Mucosa of rectum (tissue), 2 donors: ENCODE data around the gene PTRH2.
"Not testable (repeated sequence)": the region's sequence is repeated elsewhere in the genome, so short reads cannot be mapped to it uniquely, and the experiment has no call there.

Experiments
- H3K27ac ChIP-seq, 2 donors: one replicate each; pipeline ENCODE4 v1.7.0; 2013; ENCODE audit warnings: inconsistent platforms in 2 of 2, low read depth in 2 of 2, low read length in 2 of 2
- H3K27me3 ChIP-seq, 2 donors: one replicate each; pipeline ENCODE4 v1.7.0; 2013; ENCODE audit warnings: low read length in 2 of 2; ENCODE audit not compliant: control insufficient read depth in 2 of 2, insufficient read depth in 2 of 2
- H3K36me3 ChIP-seq, 2 donors: one replicate each; pipeline ENCODE4 v1.7.0; 2013; ENCODE audit warnings: low read length in 2 of 2; ENCODE audit not compliant: control insufficient read depth in 2 of 2, insufficient read depth in 2 of 2
- H3K4me1 ChIP-seq, 2 donors: one replicate each; pipeline ENCODE4 v1.7.0; 2013; ENCODE audit warnings: low read length in 2 of 2, mild to moderate bottlenecking in 1 of 2; ENCODE audit not compliant: control insufficient read depth in 2 of 2, insufficient read depth in 2 of 2
- H3K4me3 ChIP-seq, 2 donors: one replicate each; pipeline ENCODE4 v1.7.0; 2013; ENCODE audit warnings: low read length in 2 of 2
- H3K9ac ChIP-seq, 2 donors: one replicate each; pipeline ENCODE4 v1.7.0; 2013; ENCODE audit warnings: low read length in 2 of 2, low read depth in 1 of 2, mild to moderate bottlenecking in 1 of 2
- H3K9me3 ChIP-seq, 2 donors: one replicate each; pipeline ENCODE4 v1.7.0; 2013; ENCODE audit warnings: low read length in 2 of 2; ENCODE audit not compliant: control insufficient read depth in 2 of 2
- donor health status: healthy.
- donor health status: Normal muscosa, but diverticular disease.

Gene PTRH2

GRCh38 chr17:59680314-59680713, 26.9 kb downstream of the PTRH2 start:
- no peak overlapping the region for H3K4me3 ChIP-seq
- no peaks in the 10 kb centered on the region for H3K4me1 ChIP-seq
- no peaks in the 10 kb centered on the region for H3K9me3 ChIP-seq
- H3K36me3 ChIP-seq: peaks cover 82 to 87% of the 10 kb centered on the region in 2 donors
- no peaks in the 10 kb centered on the region for H3K27me3 ChIP-seq
- no peak overlapping the region for H3K27ac ChIP-seq
- H3K9ac ChIP-seq: no peak overlapping the region

GRCh38 chr17:59678918-59679317, 28.3 kb downstream of the PTRH2 start:
- H3K9me3 ChIP-seq: no peaks in the 10 kb centered on the region
- peaks cover 2 to 3% of the 10 kb centered on the region in 2 donors for H3K4me1 ChIP-seq
- H3K9ac ChIP-seq: no peak overlapping the region
- H3K36me3 ChIP-seq: peaks cover 84 to 89% of the 10 kb centered on the region in 2 donors
- H3K27ac ChIP-seq: peak overlapping the region in 1 of 2 donors; percentile 19
- no peaks in the 10 kb centered on the region for H3K27me3 ChIP-seq
- H3K4me3 ChIP-seq: no peak overlapping the region

GRCh38 chr17:59676716-59677115, 30.5 kb downstream of the PTRH2 start:
- Histone ChIP-seq H3K27me3 (no peaks in the 10 kb centered on the region), H3K9me3 (no peaks in the 10 kb centered on the region), H3K4me1 (peaks cover 5 to 7% of the 10 kb centered on the region in 2 donors), H3K4me3 (no peak overlapping the region), H3K9ac (no peak overlapping the region), H3K36me3 (peaks cover 72 to 77% of the 10 kb centered on the region in 2 donors), H3K27ac (no peak overlapping the region)

GRCh38 chr17:59675231-59675630, 32.0 kb downstream of the PTRH2 start:
- no peak overlapping the region for H3K4me3 ChIP-seq
- no peaks in the 10 kb centered on the region for H3K9me3 ChIP-seq
- peaks cover 20 to 22% of the 10 kb centered on the region in 2 donors for H3K4me1 ChIP-seq
- no peak overlapping the region for H3K27ac ChIP-seq
- no peaks in the 10 kb centered on the region for H3K27me3 ChIP-seq
- H3K9ac ChIP-seq: no peak overlapping the region
- peaks cover 60 to 72% of the 10 kb centered on the region in 2 donors for H3K36me3 ChIP-seq

GRCh38 chr17:59671386-59671785, 35.8 kb downstream of the PTRH2 start:
- H3K9ac ChIP-seq: no peak overlapping the region
- no peaks in the 10 kb centered on the region for H3K27me3 ChIP-seq
- peaks cover 37 to 46% of the 10 kb centered on the region in 2 donors for H3K4me1 ChIP-seq
- no peaks in the 10 kb centered on the region for H3K9me3 ChIP-seq
- no peak overlapping the region for H3K4me3 ChIP-seq
- H3K36me3 ChIP-seq: peaks cover 54 to 64% of the 10 kb centered on the region in 2 donors
- peak overlapping the region; percentile 73 to 75 for H3K27ac ChIP-seq

GRCh38 chr17:59669944-59670343, 37.3 kb downstream of the PTRH2 start:
- Histone ChIP-seq H3K27ac (peak overlapping the region; percentile 73 to 75), H3K9ac (no peak overlapping the region), H3K9me3 (no peaks in the 10 kb centered on the region), H3K4me3 (no peak overlapping the region), H3K36me3 (peaks cover 46 to 62% of the 10 kb centered on the region in 2 donors), H3K4me1 (peaks cover 43 to 55% of the 10 kb centered on the region in 2 donors), H3K27me3 (no peaks in the 10 kb centered on the region)

- no peaks in the 10 kb centered on the region for H3K9me3 ChIP-seq
- H3K9ac ChIP-seq: no peak overlapping the region
- H3K4me3 ChIP-seq: no peak overlapping the region
- H3K4me1 ChIP-seq: peaks cover 46 to 55% of the 10 kb centered on the region in 2 donors
- peak overlapping the region; percentile 73 to 75 for H3K27ac ChIP-seq
- no peaks in the 10 kb centered on the region for H3K27me3 ChIP-seq
- H3K36me3 ChIP-seq: peaks cover 47 to 62% of the 10 kb centered on the region in 2 donors
Measured at GRCh38 chr17:59669411-59669810, 37.8 kb downstream of the PTRH2 start.

- Histone ChIP-seq H3K9ac (no peak overlapping the region), H3K36me3 (peaks cover 47 to 62% of the 10 kb centered on the region in 2 donors), H3K4me1 (peaks cover 43 to 52% of the 10 kb centered on the region in 2 donors), H3K9me3 (no peaks in the 10 kb centered on the region), H3K27ac (peak overlapping the region; percentile 5 to 75), H3K27me3 (no peaks in the 10 kb centered on the region), H3K4me3 (no peak overlapping the region)
Measured at GRCh38 chr17:59668816-59669215, 38.4 kb downstream of the PTRH2 start.

GRCh38 chr17:59666235-59666634, 41.0 kb downstream of the PTRH2 start:
- Histone ChIP-seq H3K27ac (peak overlapping the region; percentile 43 to 48), H3K27me3 (no peaks in the 10 kb centered on the region), H3K4me1 (peaks cover 34 to 45% of the 10 kb centered on the region in 2 donors), H3K9ac (no peak overlapping the region), H3K9me3 (no peaks in the 10 kb centered on the region), H3K36me3 (peaks cover 57 to 72% of the 10 kb centered on the region in 2 donors), H3K4me3 (no peak overlapping the region)

- H3K9me3 ChIP-seq, H3K9ac ChIP-seq, H3K27me3 ChIP-seq, H3K4me3 ChIP-seq, H3K27ac ChIP-seq, H3K4me1 ChIP-seq: not testable (repeated sequence)
- H3K36me3 ChIP-seq: peaks cover 73 to 74% of the 10 kb centered on the region in 2 donors
Measured at GRCh38 chr17:59656624-59657023, 50.6 kb downstream of the PTRH2 start.

GRCh38 chr17:59652119-59652518, 55.1 kb downstream of the PTRH2 start:
- H3K27me3 ChIP-seq: no peaks in the 10 kb centered on the region
- H3K4me1 ChIP-seq: no peaks in the 10 kb centered on the region
- peaks cover 82% of the 10 kb centered on the region in 2 donors for H3K36me3 ChIP-seq
- H3K27ac ChIP-seq: no peak overlapping the region
- no peak overlapping the region for H3K9ac ChIP-seq
- no peaks in the 10 kb centered on the region for H3K9me3 ChIP-seq
- no peak overlapping the region for H3K4me3 ChIP-seq
